GM18507 (cell line): ENCODE results near the gene C1orf159.
"Not testable (repeated sequence)": the region's sequence is repeated elsewhere in the genome, so short reads cannot be mapped to it uniquely, and the experiment has no call there.

Source experiments
- DNase-seq: peaks from one replicate; pipeline ENCODE4 v3.0.0; 2011; ENCODE audit warnings: low read depth; ENCODE audit not compliant: insufficient read length; ENCODE audit errors: extremely low spot score
- FAIRE-seq: peaks from 2 replicates; lab custom pipeline; 2011; peaks lifted over from hg19 to GRCh38; lab: Jason Lieb, UNC

The C1orf159 gene

DNA sequence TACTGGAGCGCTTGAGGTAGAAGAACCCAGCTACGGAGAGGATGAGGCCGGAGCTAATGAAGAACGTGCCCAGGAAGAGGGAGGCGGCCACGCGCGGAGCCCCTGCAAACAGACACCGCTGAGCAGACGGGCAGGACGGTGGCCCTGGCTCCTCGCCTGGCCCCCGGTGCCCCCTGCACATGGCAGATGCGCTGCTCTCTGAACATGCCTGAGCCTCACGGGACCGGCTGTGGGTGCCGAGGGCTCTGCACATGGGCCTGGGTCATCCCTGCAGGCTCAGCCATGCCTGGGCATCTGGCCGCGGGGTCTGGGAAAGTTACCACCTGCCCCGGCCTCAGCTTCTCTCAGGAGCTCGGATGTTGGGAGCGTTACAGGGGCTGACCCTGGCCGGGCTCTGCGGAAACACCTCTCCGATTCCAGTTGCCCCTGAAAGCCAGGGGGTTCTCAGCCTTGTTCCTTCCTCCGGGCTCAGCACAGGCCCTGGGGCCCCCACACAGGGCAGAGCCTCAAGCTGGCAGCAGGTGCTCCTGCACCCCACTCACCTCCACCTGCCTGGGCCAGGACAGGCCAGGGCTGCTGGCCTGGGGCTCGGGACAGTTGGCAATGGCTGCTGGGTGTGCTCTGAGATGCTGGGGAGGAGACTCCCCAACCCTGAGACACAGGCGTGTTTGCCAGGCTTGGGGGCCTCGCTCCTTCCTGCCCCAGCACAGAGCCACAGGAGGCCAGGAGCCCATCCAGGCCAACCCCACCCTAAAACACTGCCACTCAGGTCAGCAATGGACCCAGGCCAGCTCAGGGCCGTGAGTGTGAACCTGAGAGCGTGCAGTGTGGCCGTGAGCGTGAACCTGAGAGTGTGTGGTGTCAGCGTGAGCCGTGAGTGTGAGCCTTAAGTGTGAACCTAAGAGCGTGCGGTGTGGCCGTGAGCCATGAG, 29.7 kb downstream of the C1orf159 start:
- FAIRE-seq, result no peak
- DNase-seq, result no peak

DNA sequence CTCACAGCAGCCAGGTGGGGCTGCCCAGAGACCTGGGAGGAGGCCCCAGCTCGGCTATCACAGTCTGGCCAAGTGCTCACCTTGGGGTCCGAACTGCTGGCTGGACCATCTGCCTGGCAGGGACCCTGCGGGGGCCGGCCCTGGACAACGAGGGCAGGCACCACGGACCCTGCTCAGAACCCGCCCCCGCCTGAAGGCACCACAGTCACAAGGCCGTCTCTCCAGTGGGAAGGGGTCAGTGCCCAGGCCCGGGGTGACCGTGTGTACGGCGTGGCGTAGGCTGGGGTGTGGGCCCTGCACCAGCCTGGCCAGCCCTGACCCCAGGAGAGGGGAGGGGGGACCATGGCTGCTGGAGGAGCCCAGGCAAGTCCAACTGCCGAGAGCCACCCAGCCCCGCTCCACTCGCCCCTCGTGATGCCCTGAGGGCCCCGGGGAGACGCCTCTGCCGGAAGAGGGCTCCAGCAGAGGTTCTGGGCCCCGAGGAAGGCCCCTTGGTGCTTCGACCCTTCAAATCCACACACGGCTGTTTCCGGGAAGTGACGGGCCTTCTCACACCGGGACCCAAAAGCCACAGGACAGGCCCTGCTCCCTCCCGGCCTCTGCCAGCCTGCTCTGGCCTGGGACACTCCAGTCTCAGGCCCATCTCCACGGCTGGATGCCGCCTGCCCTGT, 30.6 kb downstream of the C1orf159 start:
- FAIRE-seq (no peak), DNase-seq (no peak)

DNA sequence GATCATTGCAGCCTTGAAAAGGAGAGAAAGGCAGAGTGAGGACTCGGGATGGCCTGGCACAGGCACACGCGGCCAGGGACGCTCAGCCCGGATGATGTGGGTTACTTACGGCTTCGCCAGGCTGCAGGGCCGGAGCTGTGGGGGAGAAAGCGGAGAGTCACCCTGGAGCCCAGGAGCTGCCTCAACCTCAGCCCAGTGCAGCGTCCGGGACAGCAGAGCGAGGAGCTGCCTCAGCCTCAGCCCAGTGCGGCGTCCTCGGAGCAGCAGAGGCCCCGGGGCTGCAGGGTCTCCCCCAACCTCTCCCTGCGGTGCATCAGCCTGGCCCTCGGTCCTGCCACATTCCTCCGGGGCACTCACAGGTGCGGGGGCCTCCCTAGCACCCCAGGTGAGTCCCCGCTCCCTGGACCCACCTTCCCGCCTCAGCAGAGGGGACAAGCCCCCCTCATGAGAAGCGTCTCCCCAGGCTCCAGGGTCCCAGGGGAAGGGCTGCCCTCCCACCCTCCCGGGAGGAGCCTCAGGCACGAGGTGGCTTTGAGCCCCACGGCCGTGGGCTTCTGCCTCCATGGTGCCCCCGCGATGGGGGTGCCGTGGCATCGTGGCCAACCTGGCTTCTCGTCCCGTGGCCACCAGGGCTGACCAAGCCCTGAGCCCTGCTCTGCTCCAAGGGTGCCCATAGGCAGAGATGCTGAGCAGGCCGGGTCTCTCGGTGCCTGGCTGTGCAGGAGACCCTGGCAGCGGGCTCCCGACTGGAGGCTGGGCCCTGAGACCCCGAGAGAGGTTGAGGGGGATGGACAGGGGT, 31.3 kb downstream of the C1orf159 start:
- no peak for FAIRE-seq
- DNase-seq, result no peak

DNA sequence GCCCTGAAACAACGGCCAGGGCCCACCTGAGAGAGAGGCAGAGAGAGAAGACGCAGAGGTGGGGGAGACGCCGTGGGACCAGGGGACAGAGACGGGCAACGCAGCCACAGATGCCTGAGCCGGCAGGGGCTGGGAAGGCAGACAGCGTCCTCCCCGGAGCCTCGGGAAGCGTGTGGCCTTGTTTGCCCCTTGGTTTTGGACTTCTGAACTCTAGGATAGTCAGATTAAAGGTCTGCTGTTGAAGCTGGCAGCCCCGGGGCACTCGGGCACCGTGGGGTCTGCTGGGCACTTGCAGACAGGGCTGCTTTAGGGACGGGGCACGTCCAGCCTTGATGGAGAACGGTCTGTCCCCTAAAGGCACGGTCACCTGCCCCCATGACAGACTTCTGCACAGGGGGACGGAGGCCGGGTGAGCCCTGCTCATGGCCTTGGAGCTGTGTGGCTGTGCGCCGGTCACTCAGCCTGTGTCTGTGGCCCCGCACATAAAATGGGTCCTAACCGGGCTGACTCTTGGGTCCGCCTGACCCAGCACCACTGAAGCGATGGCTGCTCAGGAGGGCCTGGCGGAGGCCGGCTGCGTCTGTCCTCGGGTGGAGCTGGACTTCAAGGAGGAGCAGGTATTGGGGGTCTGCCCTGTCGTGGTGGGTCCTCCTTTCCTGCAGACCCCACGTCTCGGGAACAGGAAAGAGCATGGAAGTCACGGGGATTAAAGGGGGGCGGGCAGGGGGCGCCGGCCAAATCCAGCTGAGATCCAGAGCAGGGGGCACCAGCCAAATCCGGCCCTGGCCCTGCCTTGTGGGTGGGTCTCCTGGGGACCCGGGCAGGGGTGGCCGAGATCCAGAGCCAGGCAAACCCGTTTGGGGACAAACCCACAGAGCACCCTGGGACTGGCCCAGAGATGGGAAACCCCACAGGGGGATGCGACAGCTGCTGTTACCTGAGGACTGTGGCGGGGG, 32.2 kb downstream of the C1orf159 start:
- DNase-seq (no peak), FAIRE-seq (no peak)

DNA sequence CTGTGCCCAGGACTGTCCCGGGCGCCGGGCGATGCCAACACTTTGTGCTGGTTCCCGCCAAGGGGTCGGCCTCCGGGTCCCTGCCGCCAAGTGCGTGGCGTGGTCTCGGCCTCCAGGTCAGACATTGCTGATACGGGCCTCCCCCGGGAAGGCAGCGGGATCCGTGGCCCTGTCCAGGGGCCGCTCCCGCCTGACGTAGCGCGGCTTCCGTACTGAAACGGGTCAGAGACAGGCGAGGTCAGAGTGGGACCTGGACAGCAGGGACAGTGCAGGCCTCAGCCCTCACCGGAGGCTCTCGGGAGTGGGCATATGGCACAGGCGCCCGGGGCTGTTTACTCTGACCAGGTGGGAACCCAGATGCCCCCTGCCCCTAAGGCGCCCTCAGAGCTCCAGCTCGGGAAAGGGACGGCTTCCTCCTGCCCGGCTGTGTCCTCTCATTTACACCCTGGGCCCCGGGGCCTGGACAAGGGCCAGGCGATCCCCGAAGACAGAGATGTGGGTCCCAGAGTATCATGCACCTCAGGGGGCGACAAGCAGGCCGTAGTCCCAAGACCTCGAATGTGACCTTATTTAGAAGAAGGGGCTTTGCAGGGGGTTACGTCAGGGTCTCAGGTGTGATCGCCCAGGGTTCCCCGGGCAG, 33.0 kb downstream of the C1orf159 start:
- no peak for FAIRE-seq

DNA sequence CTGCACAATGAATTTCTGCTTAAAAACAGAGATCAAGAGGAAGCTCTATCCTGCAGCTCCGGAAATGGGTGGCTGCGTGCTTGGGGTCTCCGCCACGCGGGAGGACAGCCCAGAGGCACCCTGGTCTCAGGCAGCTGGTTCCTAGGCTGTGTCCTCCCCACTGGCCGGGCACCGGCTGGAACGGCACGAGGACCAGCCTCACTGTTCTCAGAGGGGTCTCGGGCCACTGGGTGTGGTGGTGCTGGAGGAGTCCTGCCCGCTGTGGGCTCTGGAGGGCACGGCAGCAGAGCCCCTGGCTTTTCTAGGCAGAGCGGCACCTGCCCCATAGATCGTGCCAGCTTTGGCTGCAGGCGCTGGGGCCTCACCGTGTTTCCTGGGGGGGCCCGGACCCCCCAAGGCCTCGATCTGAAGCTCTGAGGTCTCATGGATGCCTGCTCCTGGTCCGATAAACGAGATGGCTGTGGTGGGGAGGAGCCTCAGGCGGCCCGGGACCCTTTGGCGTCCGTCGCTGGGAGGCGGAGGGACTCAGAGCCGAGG, 33.6 kb downstream of the C1orf159 start:
- DNase-seq (no peak), FAIRE-seq (no peak)

More for the DNA sequence above, 33.0 kb downstream of the C1orf159 start:
- no peak for DNase-seq

DNA sequence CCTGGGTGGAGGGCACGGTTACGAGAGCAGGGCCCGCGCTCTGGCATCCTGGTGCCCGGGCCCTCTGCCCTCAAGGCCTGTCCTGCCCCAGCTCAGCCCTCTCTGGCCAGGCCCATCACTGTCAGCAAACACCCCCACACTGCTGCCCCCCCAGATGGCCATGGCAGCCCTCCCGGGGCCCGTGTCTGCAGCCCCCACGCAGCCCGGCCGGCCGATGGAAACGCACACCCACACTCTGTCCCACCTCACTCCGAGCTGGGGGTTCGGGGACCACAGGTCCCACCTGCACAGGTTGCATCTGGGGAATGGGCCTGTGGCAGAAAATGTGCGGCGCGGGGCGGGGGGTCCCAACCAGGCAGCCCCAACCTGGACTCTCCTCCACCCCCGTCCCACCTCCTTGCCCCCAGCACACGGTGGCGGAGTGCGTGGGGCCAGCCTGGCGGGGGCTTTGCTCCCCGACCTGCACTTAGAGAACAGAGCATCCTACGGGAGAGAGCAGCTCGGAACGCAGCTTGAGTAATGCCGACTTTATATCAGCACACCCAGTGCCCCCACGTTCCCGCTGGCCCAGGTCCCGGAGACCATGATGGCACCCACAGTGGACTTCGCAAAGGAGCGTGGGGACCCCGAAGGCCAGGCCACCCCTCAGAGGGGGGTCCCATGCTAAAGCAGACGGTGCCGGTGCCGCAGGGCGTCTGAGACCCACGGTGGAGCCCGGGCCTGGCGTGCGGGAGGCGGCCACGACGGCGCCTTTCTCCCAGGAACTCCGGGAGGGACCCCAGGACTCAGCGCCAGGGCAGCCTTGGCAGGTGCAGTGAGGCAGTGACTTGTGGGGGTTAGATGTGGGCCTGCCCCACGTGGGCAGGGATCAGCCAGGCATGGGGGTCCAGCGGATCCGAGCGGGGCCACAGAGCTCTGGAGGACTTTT, 34.3 kb downstream of the C1orf159 start:
- no peak for FAIRE-seq
- DNase-seq, result no peak

DNA sequence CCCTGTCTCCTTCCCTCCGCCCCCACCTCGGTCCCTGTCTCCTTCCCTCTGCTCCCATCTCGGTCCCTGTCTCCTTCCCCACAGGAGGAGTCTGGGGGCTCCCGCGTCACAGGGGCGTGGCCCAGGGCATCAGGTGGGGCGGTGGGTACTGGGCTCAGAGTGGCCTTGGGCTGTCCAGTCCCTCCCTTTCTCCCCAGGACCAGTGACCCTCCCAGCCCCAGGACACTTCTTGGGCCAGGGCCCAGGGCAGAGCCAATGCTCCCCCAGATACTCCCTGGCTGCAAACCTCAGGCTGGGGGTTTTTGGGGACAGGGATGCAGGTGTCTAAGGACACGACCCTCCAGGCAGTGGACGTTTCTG, 35.0 kb downstream of the C1orf159 start:
- FAIRE-seq (no peak), DNase-seq (no peak)

DNA sequence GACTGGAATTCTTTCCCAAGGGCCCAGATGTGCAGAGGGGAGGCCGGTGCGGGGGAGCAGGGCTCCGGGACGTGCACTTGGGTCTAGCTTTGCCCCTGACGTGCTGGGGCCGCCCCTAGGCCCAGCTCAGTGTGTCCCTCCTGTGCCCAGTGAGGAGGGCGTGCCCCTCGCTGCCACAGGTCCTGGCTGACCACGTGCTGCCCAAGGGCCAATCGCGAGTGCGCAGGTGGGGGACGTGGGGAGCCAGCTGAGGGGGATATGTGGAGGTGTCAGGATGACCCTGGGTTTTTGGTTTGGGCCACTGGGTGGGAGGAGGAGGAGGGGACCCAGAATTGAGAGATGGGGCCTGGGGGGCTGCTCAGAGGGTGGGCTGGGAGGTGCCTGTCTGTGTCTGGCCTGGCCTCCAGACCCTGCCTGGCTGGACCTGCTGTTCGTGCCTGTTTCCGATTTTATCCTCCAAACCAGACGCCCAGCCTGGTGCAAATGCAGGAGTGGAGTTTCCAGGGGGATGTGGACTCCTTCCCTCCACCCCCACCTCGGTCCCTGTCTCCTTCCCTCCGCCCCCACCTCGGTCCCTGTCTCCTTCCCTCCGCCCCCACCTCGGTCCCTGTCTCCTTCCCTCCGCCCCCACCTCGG, 35.6 kb downstream of the C1orf159 start:
- no peak for FAIRE-seq
- no peak for DNase-seq

DNA sequence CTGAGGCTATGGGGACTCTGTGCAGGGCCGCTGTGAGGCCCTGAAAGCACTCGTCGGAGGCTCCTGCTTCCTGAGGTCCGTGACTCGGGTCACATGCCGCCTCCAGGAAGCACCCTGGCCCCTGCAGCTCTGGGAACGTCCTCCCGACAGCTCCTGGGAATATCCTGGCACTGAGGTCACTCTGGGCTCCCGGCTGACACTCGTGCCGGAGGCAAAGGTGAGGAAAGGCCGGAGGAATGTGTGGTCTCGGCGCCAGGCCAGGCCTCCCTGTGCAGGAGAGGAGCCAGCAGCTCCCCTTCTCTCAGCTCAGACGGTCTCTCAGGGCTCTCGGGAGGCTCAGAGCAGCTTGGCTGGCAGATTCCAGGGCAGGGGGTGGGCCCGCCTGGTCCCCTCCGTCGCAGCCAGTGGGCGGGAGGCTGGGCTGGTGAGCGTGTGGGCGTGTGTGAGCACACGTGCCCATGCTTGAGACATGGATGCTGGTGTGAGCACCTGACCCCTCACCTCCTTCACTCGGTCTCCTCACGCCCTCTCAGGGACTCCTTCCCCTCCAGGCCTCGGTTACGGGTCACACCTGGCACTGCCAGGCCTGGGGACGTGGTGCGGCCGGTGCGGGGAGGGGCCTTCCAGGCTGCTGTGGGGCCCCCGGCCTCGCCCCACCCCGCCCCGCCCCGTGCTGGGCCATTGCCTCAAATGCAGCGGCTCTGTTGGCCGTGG, 36.3 kb downstream of the C1orf159 start:
- DNase-seq (no peak), FAIRE-seq (no peak)

DNA sequence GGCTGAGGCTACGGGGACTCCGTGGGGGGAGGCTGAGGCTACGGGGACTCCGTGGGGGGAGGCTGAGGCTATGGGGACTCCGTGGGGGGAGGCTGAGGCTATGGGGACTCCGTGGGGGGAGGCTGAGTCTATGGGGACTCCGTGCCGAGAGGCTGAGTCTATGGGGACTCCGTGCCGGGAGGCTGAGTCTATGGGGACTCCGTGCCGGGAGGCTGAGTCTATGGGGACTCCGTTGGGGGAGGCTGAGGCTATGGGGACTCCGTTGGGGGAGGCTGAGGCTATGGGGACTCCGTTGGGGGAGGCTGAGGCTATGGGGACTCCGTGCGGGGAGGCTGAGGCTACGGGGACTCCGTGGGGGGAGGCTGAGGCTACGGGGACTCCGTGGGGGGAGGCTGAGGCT, 38.5 kb downstream of the C1orf159 start:
- FAIRE-seq, result not testable (repeated sequence)

DNA sequence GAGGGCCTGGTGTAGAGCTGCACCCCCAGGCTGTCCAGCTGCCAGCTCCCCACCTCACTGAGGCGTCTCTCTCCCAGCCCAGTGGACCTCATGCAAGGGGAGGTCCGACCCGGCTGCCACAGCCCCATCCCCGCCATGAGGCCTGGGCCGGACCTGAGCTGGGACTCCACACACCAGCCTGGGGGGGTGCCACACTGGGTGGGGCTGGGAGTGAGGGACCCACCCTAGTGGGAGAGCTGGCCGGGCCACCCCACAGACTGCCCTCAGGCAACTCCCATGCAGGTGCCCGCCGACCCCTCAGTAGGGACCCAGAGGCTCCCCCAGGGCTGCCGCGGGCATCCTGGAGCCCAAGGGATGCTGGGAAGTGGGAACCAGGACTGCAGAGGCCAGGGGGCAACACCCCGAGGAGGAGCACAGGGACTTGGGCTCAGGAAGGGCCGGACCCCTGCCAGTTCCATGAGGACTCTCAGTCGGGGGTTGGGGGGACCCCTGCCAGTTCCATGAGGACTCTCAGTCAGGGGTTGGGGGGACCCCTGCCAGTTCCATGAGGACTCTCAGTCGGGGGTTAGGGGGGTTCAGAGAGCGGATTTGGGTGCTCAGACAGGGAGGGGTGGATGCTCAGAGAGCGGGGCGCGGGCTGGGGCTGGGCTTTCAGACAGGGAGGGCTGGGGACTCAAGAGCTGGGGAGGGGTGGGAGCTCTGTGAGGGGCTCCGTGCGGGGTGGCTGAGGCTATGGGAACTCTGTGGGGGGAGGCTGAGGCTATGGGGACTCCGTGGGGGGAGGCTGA, 40.5 kb downstream of the C1orf159 start:
- no peak for DNase-seq
- no peak for FAIRE-seq

More for the DNA sequence above, 38.5 kb downstream of the C1orf159 start:
- DNase-seq, result not testable (repeated sequence)

DNA sequence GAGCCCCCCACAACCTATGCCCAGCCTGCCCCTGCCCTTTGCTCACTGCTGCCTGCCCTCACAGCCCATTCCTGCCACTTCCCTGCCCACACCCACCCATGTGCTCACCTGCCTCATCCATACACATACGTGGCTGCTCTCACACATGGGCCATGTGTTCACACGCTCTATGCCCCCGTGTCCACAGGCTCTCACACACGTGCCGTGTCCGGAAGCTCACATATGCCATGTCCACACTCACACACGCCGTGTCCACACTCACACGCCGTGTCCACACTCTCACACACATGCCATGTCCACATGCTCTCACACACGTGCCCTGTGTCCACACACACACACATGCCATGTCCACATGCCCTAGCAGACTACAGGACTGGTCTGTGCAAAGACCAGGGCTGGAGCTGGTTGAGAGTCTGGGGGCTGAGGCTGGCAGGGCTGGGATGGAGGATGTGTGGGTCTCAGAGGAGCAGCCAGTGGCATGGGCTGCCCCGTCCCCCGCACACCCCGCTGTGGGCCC, 41.2 kb downstream of the C1orf159 start:
- DNase-seq, result no peak
- FAIRE-seq, result no peak

DNA sequence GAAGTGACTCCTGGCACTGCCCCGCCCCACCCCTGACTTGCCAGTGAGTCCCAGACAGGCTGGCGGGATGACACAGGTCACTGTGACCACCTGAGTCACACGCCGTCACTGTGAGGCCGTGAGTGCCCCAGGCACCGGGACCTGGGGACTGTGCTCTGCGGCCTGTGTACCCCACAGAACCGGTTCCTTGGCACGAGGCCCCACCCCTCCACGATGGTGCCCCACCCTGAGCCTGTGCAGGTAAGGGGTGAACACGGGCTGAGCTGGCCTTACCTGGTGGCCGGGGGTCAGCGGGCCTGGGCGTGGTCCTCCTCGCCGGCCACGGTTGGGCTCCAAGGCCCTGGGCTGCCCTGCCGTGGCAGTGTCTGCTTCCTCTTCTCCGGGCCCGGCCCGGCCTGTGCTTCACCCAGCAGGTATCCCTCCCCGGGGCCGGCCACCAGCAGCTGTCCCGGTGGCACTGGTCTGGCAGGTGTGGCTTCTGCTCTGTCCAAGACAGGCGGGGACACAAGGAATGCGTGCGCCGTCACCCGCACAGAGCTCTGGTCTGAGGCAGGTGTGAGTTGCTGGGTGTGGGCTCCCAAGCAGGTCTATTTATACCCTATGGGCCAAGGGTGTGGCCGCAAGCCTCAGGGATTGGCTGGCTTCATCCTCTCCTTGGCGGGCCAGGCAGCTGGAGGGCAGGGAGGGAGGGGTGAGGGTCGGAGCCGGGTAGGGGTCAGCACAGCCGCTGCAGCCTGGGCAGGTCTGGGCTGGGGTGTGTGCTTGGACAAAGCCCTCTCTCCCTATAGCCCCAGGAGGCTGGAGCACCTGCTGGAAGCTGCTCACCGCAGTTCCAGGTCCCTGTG, 41.9 kb downstream of the C1orf159 start, which contains the start of gene RNF223:
RNF223 (minus strand) TSS at position 564 of the 845 bp plus-strand sequence. CDS start 1,740 bp downstream, outside the sequence.
- DNase-seq (no peak), FAIRE-seq (no peak)
